Upper lobe of right lung (tissue), 1 donor: ENCODE results near the gene MCC. TPM values are rescaled to one million over a fixed set of nuclear protein-coding genes. Genes with fewer than 3 reads are reported as not detected.
"Not testable (repeated sequence)": the region's sequence is repeated elsewhere in the genome, so short reads cannot be mapped to it uniquely, and the experiment has no call there.

ENCODE experiments used
- ATAC-seq: fragments of 200-7000 bp; cut with Tn5 transposase; one replicate; pipeline ENCODE4 v1.9.1; 2020; ENCODE audit warnings: mild to moderate bottlenecking, moderate library complexity
- DNase-seq: peaks from one replicate; pipeline ENCODE4 v3.0.0-alpha.2; 2020
- H3K27ac ChIP-seq: fragments of 200-600 bp; one replicate; pipeline ENCODE4 v1.8.0; 2022
- H3K27me3 ChIP-seq: fragments of 200-600 bp; one replicate; pipeline ENCODE4 v1.8.0; 2022; ENCODE audit warnings: mild to moderate bottlenecking
- H3K36me3 ChIP-seq: fragments of 200-600 bp; one replicate; pipeline ENCODE4 v1.8.0; 2022
- H3K4me1 ChIP-seq: fragments of 200-600 bp; one replicate; pipeline ENCODE4 v1.8.0; 2022
- H3K4me3 ChIP-seq: fragments of 200-600 bp; one replicate; pipeline ENCODE4 v1.8.0; 2022; ENCODE audit warnings: mild to moderate bottlenecking
- H3K9me3 ChIP-seq: fragments of 200-600 bp; one replicate; pipeline ENCODE4 v1.8.0; 2022
- intact Hi-C: fragments of 100-400 bp; cut with DNase I; formaldehyde crosslinking; loops from one replicate; pipeline ENCODE4 v1.11.0; 2022
- total RNA-seq: library from RNA; stranded (reverse); fragmentation: NEBNext Ultra II Directional; extraction: Animal tissue kit (Norgen Biotek cat#: 25700); gene quantifications from one replicate; pipeline ENCODE4 v1.2.1, GENCODE V29; 2021
- TF ChIP-seq, protein P1 (sequence below): fragments of 200-600 bp; IDR thresholded peaks from one replicate; pipeline ENCODE4 v1.8.0; 2022; ENCODE audit warnings: antibody characterized with exemption
- donor health status: DM: no; HTN: yes; CAD: no; lungs with severe emphysema.

The MCC gene
- total RNA-seq, 1 donor from 2014 or later = 18.6 TPM

DNA sequence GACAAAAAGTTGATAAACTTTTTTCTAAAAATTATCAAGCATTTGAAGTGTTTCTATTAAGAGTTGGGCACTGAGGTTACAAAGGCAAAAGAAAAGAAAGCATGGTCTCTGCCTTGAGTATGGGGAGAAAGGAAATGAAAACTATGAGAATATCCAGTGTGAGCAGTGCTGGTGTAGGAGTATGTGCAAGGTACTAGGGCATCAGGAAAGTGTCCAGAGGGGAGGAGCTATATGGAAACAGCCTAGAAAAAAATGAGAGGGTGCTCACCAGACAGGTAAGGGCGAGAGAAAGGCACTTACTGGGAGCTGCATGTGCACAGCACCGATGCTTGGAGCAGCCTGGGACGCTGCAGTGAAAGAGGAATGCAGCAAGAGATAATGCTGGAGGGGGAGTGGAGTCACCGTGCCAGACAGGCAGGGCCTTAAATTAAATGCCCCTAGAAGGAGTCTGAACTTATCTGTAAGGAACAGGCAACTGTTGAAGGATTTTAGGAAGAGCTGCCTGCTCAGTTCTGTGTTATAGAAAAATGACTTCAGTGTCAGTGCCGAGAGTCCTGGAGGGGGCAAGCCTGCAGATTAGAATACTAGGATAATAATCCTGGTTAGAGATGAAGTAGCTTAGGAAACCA lies 14.0 kb downstream of the MCC start:
- TF ChIP-seq, protein P1, sequence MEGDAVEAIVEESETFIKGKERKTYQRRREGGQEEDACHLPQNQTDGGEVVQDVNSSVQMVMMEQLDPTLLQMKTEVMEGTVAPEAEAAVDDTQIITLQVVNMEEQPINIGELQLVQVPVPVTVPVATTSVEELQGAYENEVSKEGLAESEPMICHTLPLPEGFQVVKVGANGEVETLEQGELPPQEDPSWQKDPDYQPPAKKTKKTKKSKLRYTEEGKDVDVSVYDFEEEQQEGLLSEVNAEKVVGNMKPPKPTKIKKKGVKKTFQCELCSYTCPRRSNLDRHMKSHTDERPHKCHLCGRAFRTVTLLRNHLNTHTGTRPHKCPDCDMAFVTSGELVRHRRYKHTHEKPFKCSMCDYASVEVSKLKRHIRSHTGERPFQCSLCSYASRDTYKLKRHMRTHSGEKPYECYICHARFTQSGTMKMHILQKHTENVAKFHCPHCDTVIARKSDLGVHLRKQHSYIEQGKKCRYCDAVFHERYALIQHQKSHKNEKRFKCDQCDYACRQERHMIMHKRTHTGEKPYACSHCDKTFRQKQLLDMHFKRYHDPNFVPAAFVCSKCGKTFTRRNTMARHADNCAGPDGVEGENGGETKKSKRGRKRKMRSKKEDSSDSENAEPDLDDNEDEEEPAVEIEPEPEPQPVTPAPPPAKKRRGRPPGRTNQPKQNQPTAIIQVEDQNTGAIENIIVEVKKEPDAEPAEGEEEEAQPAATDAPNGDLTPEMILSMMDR = no peak
- H3K36me3 ChIP-seq = no peaks in the 10 kb centered on the region
- H3K9me3 ChIP-seq = no peaks in the 10 kb centered on the region
- no peaks in the 10 kb centered on the region for H3K4me1 ChIP-seq
- ATAC-seq (no peak), DNase-seq (no peak)
- no peak overlapping the region for H3K4me3 ChIP-seq
- H3K27me3 ChIP-seq = no peaks in the 10 kb centered on the region
- H3K27ac ChIP-seq = no peak overlapping the region
- intact Hi-C loops = no loop called here

DNA sequence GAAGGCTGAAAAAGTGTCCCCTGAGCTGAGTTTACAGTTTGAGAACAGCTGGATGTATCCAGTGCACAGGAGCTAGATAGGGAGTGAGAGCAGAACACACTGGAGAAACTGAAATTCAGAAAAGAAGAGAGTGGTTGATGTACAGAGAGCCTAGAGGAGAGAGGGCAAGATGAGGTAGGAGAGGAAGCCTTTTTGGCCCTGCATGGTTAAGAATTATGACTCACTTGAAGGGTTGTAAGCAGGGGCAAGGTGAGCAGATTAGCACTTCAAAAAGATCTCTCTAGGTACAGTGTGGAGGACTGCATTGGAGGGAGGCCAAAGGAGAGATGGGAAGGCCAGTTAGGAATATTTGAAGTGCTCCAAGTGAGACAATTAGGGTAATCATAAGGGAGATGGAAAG lies 25.2 kb downstream of the MCC start:
- no peaks in the 10 kb centered on the region for H3K27me3 ChIP-seq
- DNase-seq = no peak
- TF ChIP-seq, protein P1 = no peak
- intact Hi-C loops = no loop called here
- no peak overlapping the region for H3K4me3 ChIP-seq
- H3K9me3 ChIP-seq = no peaks in the 10 kb centered on the region
- no peak overlapping the region for H3K27ac ChIP-seq
- H3K4me1 ChIP-seq = no peaks in the 10 kb centered on the region
- no peaks in the 10 kb centered on the region for H3K36me3 ChIP-seq
- no peak for ATAC-seq

DNA sequence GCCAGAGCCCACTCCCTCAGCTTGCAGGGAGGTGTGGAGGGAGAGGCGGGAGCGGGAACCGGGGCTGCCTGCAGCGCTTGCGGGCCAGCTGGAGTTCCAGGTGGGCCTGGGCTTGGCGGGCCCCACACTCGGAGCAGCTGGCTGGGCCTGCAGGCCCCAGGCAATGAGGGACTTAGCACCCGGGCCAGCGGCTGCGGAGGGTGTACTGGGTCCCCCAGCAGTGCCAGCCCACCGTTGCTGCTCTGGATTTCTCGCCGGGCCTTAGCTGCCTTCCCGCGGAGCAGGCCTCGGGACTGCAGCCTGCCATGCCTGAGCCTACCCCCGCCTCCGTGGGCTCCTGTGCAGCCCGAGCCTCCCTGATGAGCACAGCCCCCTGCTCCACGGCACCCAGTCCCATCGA lies 31.1 kb downstream of the MCC start:
- H3K36me3 ChIP-seq, ATAC-seq, H3K27ac ChIP-seq, H3K4me3 ChIP-seq, H3K27me3 ChIP-seq, H3K9me3 ChIP-seq, H3K4me1 ChIP-seq, intact Hi-C loops, DNase-seq: not testable (repeated sequence)

DNA sequence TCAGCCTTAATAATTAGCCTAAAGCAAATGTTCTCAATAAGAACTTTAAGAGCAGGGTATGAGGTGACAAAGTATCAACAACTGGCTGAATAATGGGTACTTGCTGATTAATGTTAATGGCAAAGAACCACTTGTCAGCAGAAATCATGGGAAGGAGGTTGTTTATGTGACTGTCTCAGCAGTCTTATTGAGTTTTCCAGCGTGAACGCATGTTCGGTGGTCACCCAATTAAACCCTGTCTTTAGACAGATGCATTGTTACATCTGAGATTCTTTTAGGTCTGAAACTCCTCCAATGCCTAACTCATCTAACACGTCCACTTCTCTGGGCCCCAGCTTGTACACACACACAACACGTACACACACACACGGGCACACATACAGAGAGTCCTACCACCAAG lies 35.3 kb downstream of the MCC start:
- Histone ChIP-seq H3K36me3 (no peaks in the 10 kb centered on the region), H3K9me3 (no peaks in the 10 kb centered on the region), H3K27ac (no peak overlapping the region), H3K4me3 (no peak overlapping the region), H3K27me3 (peaks cover 4% of the 10 kb centered on the region), H3K4me1 (no peaks in the 10 kb centered on the region)
- no peak for ATAC-seq
- TF ChIP-seq, protein P1 = no peak
- intact Hi-C loops = no loop called here
- DNase-seq = no peak

DNA sequence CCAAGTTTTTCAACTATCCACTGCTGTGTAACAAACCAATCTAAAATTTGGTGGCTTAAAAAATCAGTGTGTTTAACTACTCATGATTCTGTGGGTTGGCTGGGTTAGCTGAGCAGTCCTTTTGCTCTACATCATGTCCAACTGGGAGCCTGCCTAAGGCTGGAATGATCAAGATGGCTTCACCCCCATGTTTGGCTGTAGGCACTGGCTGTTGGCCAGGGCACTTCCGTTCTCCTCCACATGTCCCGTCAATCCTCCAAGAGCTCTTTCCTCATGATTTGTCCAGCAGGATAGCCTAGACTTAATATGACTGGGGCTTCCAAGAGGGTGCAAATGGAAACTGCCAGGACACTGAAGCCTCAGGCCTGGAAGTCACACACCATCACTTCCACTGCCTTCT lies 36.5 kb downstream of the MCC start:
- TF ChIP-seq, protein P1 = no peak
- no peaks in the 10 kb centered on the region for H3K9me3 ChIP-seq
- no peaks in the 10 kb centered on the region for H3K4me1 ChIP-seq
- intact Hi-C loops = no loop called here
- no peaks in the 10 kb centered on the region for H3K36me3 ChIP-seq
- no peak overlapping the region for H3K4me3 ChIP-seq
- DNase-seq = no peak
- ATAC-seq = no peak
- H3K27ac ChIP-seq = no peak overlapping the region
- H3K27me3 ChIP-seq = peaks cover 5% of the 10 kb centered on the region

DNA sequence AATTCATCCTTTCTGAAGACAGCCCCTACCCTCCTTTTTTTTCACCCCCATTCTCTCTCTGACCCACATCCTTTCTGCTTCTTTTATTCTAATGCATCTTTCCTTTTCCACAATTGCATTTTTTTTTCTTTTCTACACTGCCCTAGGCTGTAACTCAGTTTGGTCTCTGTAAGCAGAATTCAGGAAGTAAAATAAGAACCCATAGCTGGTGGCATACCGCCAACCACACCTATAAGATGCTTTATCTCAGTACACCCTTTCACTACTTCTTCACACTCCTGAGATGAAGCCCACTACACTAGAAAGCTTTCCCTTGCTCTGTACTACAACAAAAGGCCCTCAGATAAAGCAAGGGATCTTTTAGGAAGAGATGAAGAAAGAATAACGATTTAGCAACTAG lies 37.3 kb downstream of the MCC start:
- no peak for DNase-seq
- Histone ChIP-seq H3K9me3 (no peaks in the 10 kb centered on the region), H3K27me3 (peaks cover 5% of the 10 kb centered on the region), H3K27ac (no peak overlapping the region), H3K4me3 (no peak overlapping the region), H3K4me1 (no peaks in the 10 kb centered on the region), H3K36me3 (no peaks in the 10 kb centered on the region)
- TF ChIP-seq, protein P1 = no peak
- intact Hi-C loops = no loop called here
- no peak for ATAC-seq
